ENCODE data around the gene CHRNB2.
"Not testable (repeated sequence)": the region's sequence is repeated elsewhere in the genome, so short reads cannot be mapped to it uniquely, and the experiment has no call there.

Gene CHRNB2

GRCh38 chr1:154529308-154529707, 38.3 kb upstream of the CHRNB2 start:
- TF ChIP-seq CTCF (IDR thresholded peaks at IDR 0.05; ENCODE audit: insufficient read depth, low read depth, low read length, missing control alignments), result no peak
- no peak overlapping the region for H3K4me3 ChIP-seq (ENCODE audit: low read length)
- DNase-seq (ENCODE audit: low read depth), result no peak

- H3K4me3 ChIP-seq (ENCODE audit: low read length); DNase-seq (ENCODE audit: low read depth): not testable (repeated sequence)
Measured at GRCh38 chr1:154531950-154532349, 35.6 kb upstream of the CHRNB2 start.

DNA sequence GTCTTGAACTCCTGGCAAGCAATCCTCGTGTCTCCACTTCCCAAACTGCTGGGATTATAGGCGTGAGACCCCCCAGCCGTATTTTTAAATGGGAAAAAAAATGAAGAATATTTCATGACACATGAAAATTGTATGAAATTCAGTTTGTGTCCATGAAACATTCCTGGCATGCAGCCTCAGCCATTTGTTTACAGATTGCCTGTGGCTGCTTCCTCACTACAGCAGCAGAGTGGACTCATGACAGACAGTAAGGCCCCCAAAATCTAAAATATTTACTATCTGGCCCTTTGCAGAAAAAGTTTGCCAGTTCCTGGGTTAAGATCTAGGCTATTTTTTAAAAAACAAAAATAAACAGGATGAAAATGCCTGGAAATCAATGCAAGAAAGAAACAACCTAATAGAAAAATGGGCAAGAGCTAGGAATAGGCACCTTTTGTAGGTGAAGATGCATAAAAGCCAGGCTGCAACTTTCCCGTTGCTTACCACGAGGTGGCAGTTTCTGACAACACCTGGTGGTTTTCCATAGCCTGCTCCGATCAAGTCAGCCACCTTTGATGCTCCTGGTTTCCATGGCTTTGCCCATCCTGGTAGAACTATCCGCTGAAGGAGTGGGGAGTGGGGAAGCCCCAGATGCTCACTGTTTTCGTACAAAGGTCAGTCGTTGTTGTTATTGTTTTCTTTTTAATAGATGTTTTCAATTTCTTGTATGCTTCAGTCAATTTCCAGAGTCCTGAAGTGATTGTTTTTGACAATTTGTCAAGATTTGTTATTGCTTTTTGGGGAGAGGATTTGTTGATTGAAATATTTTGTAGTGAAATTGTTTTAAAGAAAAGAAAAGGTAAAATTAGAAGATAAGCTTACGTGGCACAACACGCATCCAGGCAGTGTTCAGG, 33.4 kb upstream of the CHRNB2 start:
- DNase-seq (ENCODE audit: low read depth), result peak; percentile 75
- peak; percentile 81 for TF ChIP-seq CTCF (IDR thresholded peaks at IDR 0.05; ENCODE audit: insufficient read depth, low read depth, low read length, missing control alignments)
- H3K4me3 ChIP-seq (ENCODE audit: low read length), result no peak overlapping the region

DNA sequence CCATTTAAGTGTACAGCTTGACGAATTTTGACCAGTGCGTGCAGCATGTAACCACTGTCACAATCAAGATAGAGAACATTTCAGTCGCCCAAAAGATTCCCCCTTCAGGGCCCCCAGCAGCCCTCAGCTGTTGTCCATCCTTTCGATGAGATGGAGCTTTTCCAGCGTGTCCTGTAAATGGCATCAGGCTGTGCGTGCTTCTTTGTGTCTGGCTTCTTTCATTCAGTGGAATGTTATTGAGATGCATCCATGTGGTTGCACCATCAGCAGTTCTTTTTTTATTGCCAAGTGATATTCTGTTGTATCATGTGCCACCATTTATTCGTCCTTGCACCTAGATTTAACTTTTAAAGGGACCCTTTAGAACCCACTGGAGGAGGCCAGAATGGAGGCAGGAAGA, 31.0 kb upstream of the CHRNB2 start:
- H3K4me3 ChIP-seq (ENCODE audit: low read length), result no peak overlapping the region
- TF ChIP-seq CTCF (IDR thresholded peaks at IDR 0.05; ENCODE audit: insufficient read depth, low read depth, low read length, missing control alignments), result no peak
- no peak for DNase-seq (ENCODE audit: low read depth)

DNA sequence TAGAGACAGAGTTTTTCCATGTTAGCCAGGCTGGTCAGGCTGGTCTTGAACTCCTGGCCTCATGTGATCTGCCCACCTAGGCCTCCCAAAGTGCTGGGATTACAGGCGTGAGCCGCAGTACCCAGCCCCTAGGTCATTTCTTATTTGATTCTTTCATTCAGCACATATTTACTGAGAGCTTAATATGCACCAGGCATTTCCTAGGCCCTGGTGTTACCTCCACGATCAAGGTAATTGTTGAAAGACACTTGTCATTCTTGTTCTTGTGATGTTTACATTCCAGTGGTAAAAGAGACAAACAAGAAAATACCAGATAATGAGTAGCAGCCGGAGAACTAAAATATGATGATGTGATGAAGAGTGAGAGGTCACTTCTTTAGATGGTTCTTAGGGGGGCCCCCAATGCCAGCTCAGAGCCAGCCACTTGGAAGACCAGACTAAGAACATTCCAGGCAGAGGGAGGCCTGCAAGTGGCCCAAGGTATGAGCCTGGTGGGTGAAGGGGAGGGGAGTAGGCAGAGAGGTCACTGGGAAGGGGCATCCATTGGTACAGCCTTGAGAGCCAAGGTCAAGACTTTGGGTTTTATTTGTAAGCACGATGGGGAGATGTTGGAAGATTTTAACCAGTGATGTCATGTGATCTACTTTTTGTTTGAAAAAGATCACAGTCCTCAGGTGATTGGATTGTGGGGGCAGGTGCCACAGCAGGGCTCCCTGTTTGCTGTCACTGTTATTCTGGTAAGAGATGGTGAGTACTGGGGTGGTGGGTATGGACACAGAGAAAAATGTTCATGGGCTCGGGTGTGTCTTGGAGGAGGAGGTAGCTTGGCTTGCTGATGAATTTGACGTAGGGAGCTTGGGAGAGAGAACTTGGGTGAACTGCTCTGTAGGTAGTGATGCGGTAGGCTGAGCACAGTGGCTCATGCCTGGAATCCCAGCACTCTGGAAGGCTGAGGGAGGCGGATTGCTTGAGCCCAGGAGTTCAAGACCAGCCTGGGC, 27.8 kb upstream of the CHRNB2 start:
- H3K4me3 ChIP-seq (ENCODE audit: low read length), result no peak overlapping the region
- no peak for DNase-seq (ENCODE audit: low read depth)
- TF ChIP-seq CTCF (IDR thresholded peaks at IDR 0.05; ENCODE audit: insufficient read depth, low read depth, low read length, missing control alignments), result no peak

GRCh38 chr1:154541231-154541630, 26.3 kb upstream of the CHRNB2 start:
- H3K4me3 ChIP-seq (ENCODE audit: low read length), result no peak overlapping the region
- DNase-seq (ENCODE audit: low read depth), result no peak
- no peak for TF ChIP-seq CTCF (IDR thresholded peaks at IDR 0.05; ENCODE audit: insufficient read depth, low read depth, low read length, missing control alignments)

All from epithelial cell of esophagus (primary cell).